Caco-2 (cell line): ENCODE measurements around the gene TEX19. TPM values are rescaled to one million over a fixed set of nuclear protein-coding genes. Genes with fewer than 3 reads are reported as not detected.

Experiments used
- BruUV-seq: library from RNA; stranded (reverse); fragments of 400-500 nt; replicated peaks from 2 replicates; lab custom pipeline; 2021; lab: Mats Ljungman, UMichigan
- CTCF ChIA-PET: fragments of 300-600 bp; sonication (Branson Sonifier 250); formaldehyde crosslinking; loops from one replicate; lab custom pipeline; 2022; ENCODE audit warnings: antibody characterized with exemption; lab: Charles Lee
- POLR2A ChIA-PET: fragments of 300-600 bp; sonication (Branson Sonifier 250); formaldehyde crosslinking; loops from one replicate; lab custom pipeline; 2022; ENCODE audit warnings: antibody characterized with exemption; lab: Charles Lee
- DNase-seq, 2 experiments: peaks; one replicate each; pipeline versions ENCODE4 v3.0.0 to v3.0.0-alpha.2; 2020 to 2022
- H3K27me3 ChIP-seq: replicated peaks from 2 replicates; pipeline ENCODE4 v1.6.0; 2011; ENCODE audit warnings: low read length; ENCODE audit not compliant: control insufficient read depth, insufficient read depth
- H3K36me3 ChIP-seq: 2 replicates; pipeline ENCODE4 v1.5.1; 2011; ENCODE audit warnings: low read length; ENCODE audit not compliant: control insufficient read depth, insufficient read depth
- H3K4me1 ChIP-seq: fragments of 250-450 bp; sonication (Bioruptor Pico); 2 replicates; pipeline ENCODE4 v1.5.1; 2020; ENCODE audit warnings: mild to moderate bottlenecking
- H3K4me3 ChIP-seq: 2 replicates; pipeline ENCODE4 v1.5.1; 2011; ENCODE audit warnings: low read depth, mild to moderate bottlenecking, control low read depth, low read length
- H3K9me3 ChIP-seq: fragments of 250-450 bp; sonication (Bioruptor Pico); 2 replicates; pipeline ENCODE4 v1.5.1; 2020; ENCODE audit warnings: mild to moderate bottlenecking, moderate library complexity
- H3K27ac Mint-ChIP-seq: one replicate; pipeline ENCODE4 v1.8.0; 2022; ENCODE audit warnings: mixed read lengths; ENCODE audit not compliant: unreplicated experiment
- H3K27me3 Mint-ChIP-seq: one replicate; pipeline ENCODE4 v1.8.0; 2022; ENCODE audit warnings: mixed read lengths; ENCODE audit not compliant: insufficient read depth, unreplicated experiment
- H3K36me3 Mint-ChIP-seq: one replicate; pipeline ENCODE4 v1.8.0; 2022; ENCODE audit warnings: mild to moderate bottlenecking, mixed read lengths; ENCODE audit not compliant: insufficient read depth, unreplicated experiment
- H3K4me1 Mint-ChIP-seq: one replicate; pipeline ENCODE4 v1.8.0; 2022; ENCODE audit warnings: low read depth, mixed read lengths; ENCODE audit not compliant: unreplicated experiment
- H3K4me3 Mint-ChIP-seq: one replicate; pipeline ENCODE4 v1.8.0; 2022; ENCODE audit warnings: mild to moderate bottlenecking, moderate library complexity, mixed read lengths; ENCODE audit not compliant: unreplicated experiment
- H3K9me3 Mint-ChIP-seq: one replicate; pipeline ENCODE4 v1.8.0; 2022; ENCODE audit warnings: mixed read lengths; ENCODE audit not compliant: unreplicated experiment
- CTCF ChIP-seq, 2 experiments: fragments of 200-600 bp in 1 of 2; IDR thresholded peaks; 1 replicate in 1 of 2; 2 replicates in 1 of 2; pipeline versions ENCODE4 v1.5.1 to v1.8.0; 2011 to 2022; ENCODE audit warnings: antibody characterized with exemption in 1 of 2, control low read depth in 1 of 2, inconsistent platforms in 1 of 2, low read depth in 1 of 2, low read length in 1 of 2, mild to moderate bottlenecking in 1 of 2, moderate library complexity in 1 of 2; ENCODE audit not compliant: insufficient read depth in 1 of 2, severe bottlenecking in 1 of 2, unreplicated experiment in 1 of 2
- intact Hi-C: fragments of 100-400 bp; cut with micrococcal nuclease; formaldehyde crosslinking; loops from one replicate; pipeline ENCODE4 v1.10.0; 2022; ENCODE audit not compliant: unreplicated experiment
- total RNA-seq: library from RNA; stranded (reverse); gene quantifications from 2 replicates; pipeline ENCODE4 v1.2.3, GENCODE V29; 2022

TEX19 gene
- total RNA-seq, 1 experiment from 2014 or later: 4.2 TPM

- peaks cover 22% of the 10 kb centered on the region for H3K4me1 ChIP-seq
- POLR2A ChIA-PET: no interaction called here
- no peaks in the 10 kb centered on the region for H3K36me3 ChIP-seq
- peaks cover 23% of the 10 kb centered on the region for H3K4me1 Mint-ChIP-seq
- BruUV-seq: no TSS peak
- no peak for DNase-seq
- H3K27me3 ChIP-seq: no peaks in the 10 kb centered on the region
- H3K27ac Mint-ChIP-seq: no peak overlapping the region
- H3K4me3 ChIP-seq: no peak overlapping the region
- H3K27me3 Mint-ChIP-seq: no peaks in the 10 kb centered on the region
- intact Hi-C loops: loop anchor here (5.0 kb wide), 4 partner anchors 46 to 201 kb away; no protein-coding TSS in a partner anchor
- no peak overlapping the region for H3K4me3 Mint-ChIP-seq
- no peaks in the 10 kb centered on the region for H3K9me3 Mint-ChIP-seq
- peaks cover 13% of the 10 kb centered on the region for H3K36me3 Mint-ChIP-seq
- CTCF ChIA-PET: interaction anchor here (0.6 to 0.8 kb wide), 2 partner anchors 132 to 203 kb away, joined by 3 read pairs; no protein-coding TSS in a partner anchor
- H3K9me3 ChIP-seq: no peaks in the 10 kb centered on the region
- no peak for TF ChIP-seq CTCF (IDR thresholded peaks at IDR 0.05; ENCODE audit: insufficient read depth in 1 of 2, low read depth in 1 of 2, low read length in 1 of 2, severe bottlenecking in 1 of 2, unreplicated experiment in 1 of 2)
Measured at GRCh38 chr17:82351254-82351712, 7.8 kb upstream of the TEX19 start.

DNA sequence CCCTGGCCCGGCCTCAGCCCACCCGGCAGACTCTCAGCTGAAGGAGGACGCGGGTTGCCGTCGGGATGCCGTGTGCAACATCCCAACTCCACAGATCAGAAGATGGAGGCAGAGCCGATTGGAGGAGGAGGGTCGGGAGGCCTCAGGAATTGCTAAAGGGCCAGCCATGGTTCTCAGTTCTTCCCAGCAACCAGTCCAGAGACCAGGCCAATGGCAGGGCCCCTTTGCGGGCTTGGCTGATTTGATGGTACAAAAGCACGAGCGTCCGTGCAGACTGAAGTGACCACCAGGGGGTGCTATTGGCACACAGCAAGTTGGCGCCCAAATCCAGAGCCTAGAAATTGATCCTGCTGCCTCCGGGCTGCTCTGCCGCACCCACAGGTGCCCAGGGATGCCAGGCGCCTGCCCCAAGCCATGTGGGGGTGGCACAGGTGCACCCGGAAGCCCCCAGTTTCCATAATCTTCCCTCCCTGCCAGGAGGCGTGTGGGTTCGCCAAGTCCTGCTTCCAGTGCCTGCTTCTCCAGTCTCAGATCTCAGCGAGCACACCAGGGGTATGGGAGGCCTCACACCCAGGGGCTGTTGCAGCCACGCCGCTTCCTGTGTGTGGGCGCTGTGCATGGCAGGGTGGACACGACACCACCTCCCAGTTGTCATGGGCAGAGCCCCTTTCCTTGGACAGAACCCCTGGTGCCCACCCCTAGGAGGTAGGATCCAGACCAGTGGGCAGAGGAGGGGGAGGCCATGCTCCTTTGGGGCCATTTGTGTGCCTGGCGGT lies 7.1 kb upstream of the TEX19 start:
- no peak overlapping the region for H3K4me3 Mint-ChIP-seq
- no peak overlapping the region for H3K27ac Mint-ChIP-seq
- peaks cover 23% of the 10 kb centered on the region for H3K4me1 Mint-ChIP-seq
- no peaks in the 10 kb centered on the region for H3K27me3 ChIP-seq
- ChIA-PET POLR2A (no interaction called here), CTCF (interaction anchor here (0.6 to 0.8 kb wide), 2 partner anchors 11 to 131 kb away, joined by 3 to 4 read pairs; no protein-coding TSS in a partner anchor)
- no peaks in the 10 kb centered on the region for H3K9me3 Mint-ChIP-seq
- H3K9me3 ChIP-seq: no peaks in the 10 kb centered on the region
- H3K4me3 ChIP-seq: no peak overlapping the region
- H3K4me1 ChIP-seq: peaks cover 22% of the 10 kb centered on the region
- H3K27me3 Mint-ChIP-seq: no peaks in the 10 kb centered on the region
- peak; percentile 83 to 89 for DNase-seq
- intact Hi-C loops: loop anchor here (5.0 kb wide), 4 partner anchors 45 to 200 kb away; no protein-coding TSS in a partner anchor
- BruUV-seq: no TSS peak
- no peaks in the 10 kb centered on the region for H3K36me3 ChIP-seq
- TF ChIP-seq CTCF (IDR thresholded peaks at IDR 0.05; ENCODE audit: insufficient read depth in 1 of 2, low read depth in 1 of 2, low read length in 1 of 2, severe bottlenecking in 1 of 2, unreplicated experiment in 1 of 2): peak; percentile 95 to 97
- peaks cover 13% of the 10 kb centered on the region for H3K36me3 Mint-ChIP-seq

DNA sequence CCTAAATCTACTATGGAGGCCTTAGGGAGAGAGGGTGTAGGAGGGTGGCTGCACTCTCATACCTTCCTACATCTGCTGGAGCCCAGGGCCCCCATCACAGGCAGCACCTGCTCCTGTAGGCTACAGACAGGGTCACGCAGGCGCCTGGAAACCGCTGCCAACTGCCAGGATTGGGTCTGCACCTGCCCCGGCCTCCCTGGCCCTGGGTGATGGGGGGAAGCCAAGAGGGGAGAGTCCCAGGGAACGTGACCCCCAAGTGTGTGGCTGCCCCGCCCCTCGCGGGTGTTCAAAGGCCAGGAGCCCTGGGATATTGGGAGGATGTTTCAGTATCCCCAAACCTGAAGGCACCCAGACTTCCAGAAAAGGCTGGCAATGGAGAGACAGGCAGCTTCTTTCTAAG lies 5.6 kb upstream of the TEX19 start:
- Mint-ChIP-seq H3K4me1 (peaks cover 33% of the 10 kb centered on the region), H3K9me3 (no peaks in the 10 kb centered on the region), H3K4me3 (no peak overlapping the region), H3K27ac (no peak overlapping the region), H3K36me3 (peaks cover 13% of the 10 kb centered on the region), H3K27me3 (no peaks in the 10 kb centered on the region)
- DNase-seq: no peak
- H3K9me3 ChIP-seq: no peaks in the 10 kb centered on the region
- intact Hi-C loops: loop anchor here (5.0 kb wide), 4 partner anchors 44 to 199 kb away; no protein-coding TSS in a partner anchor
- no peak overlapping the region for H3K4me3 ChIP-seq
- POLR2A ChIA-PET: no interaction called here
- H3K36me3 ChIP-seq: no peaks in the 10 kb centered on the region
- BruUV-seq: no TSS peak
- H3K27me3 ChIP-seq: no peaks in the 10 kb centered on the region
- peaks cover 33% of the 10 kb centered on the region for H3K4me1 ChIP-seq
- TF ChIP-seq CTCF (IDR thresholded peaks at IDR 0.05; ENCODE audit: insufficient read depth in 1 of 2, low read depth in 1 of 2, low read length in 1 of 2, severe bottlenecking in 1 of 2, unreplicated experiment in 1 of 2): no peak
- CTCF ChIA-PET: interaction anchor here (0.7 kb wide), 1 partner anchor 845 kb away, joined by 7 read pairs; no protein-coding TSS in a partner anchor
